MCF 10A (cell line): ENCODE data around the gene ST7. TPM values are rescaled to one million over a fixed set of nuclear protein-coding genes. Genes with fewer than 3 reads are reported as not detected.

ENCODE experiments used
- BruUV-seq: library from RNA; stranded (reverse); fragments of 400-500 nt; replicated peaks from 2 replicates; lab custom pipeline; 2021; lab: Mats Ljungman, UMichigan
- CTCF ChIA-PET: fragments of 300-600 bp; sonication (Branson Sonifier 250); formaldehyde crosslinking; extraction: SDS; loops from one replicate; lab custom pipeline; 2021; ENCODE audit warnings: antibody characterized with exemption, inconsistent platforms; lab: Yijun Ruan, JAX
- POLR2A ChIA-PET: fragments of 300-600, 350-650 bp; sonication (Branson Sonifier 250); formaldehyde crosslinking; extraction: SDS; loops from one replicate; lab custom pipeline; 2020; ENCODE audit warnings: antibody characterized with exemption, inconsistent platforms; lab: Yijun Ruan, JAX
- DNase-seq: peaks from one replicate; pipeline ENCODE4 v3.0.0-alpha.2; 2018; ENCODE audit not compliant: unreplicated experiment
- H3K27ac Mint-ChIP-seq: one replicate; pipeline ENCODE4 v1.8.0; 2022; ENCODE audit warnings: mild to moderate bottlenecking, low read depth, mixed read lengths; ENCODE audit not compliant: unreplicated experiment
- H3K27me3 Mint-ChIP-seq: one replicate; pipeline ENCODE4 v1.8.0; 2022; ENCODE audit warnings: mixed read lengths; ENCODE audit not compliant: insufficient read depth, unreplicated experiment
- H3K36me3 Mint-ChIP-seq: one replicate; pipeline ENCODE4 v1.8.0; 2022; ENCODE audit warnings: mild to moderate bottlenecking, moderate library complexity, mixed read lengths; ENCODE audit not compliant: insufficient read depth, unreplicated experiment
- H3K4me1 Mint-ChIP-seq: one replicate; pipeline ENCODE4 v1.8.0; 2022; ENCODE audit warnings: mixed read lengths; ENCODE audit not compliant: insufficient read depth, unreplicated experiment
- H3K4me3 Mint-ChIP-seq: one replicate; pipeline ENCODE4 v1.8.0; 2022; ENCODE audit warnings: mild to moderate bottlenecking, moderate library complexity, mixed read lengths; ENCODE audit not compliant: unreplicated experiment
- H3K9me3 Mint-ChIP-seq: one replicate; pipeline ENCODE4 v1.8.0; 2022; ENCODE audit warnings: mixed read lengths; ENCODE audit not compliant: unreplicated experiment
- intact Hi-C: fragments of 100-400 bp; cut with micrococcal nuclease; formaldehyde crosslinking; loops from 2 replicates; pipeline ENCODE4 v1.14.1; 2022
- total RNA-seq: library from RNA; stranded (reverse); gene quantifications from 2 replicates; pipeline ENCODE4 v1.2.3, GENCODE V29; 2022
- TF ChIP-seq, protein P1 (sequence below): fragments of 200-600 bp; IDR thresholded peaks from one replicate; pipeline ENCODE4 v1.8.0; 2022; ENCODE audit warnings: antibody characterized with exemption, mild to moderate bottlenecking; ENCODE audit not compliant: unreplicated experiment

Gene ST7
- total RNA-seq, 1 experiment from 2014 or later: 18.5 TPM

DNA sequence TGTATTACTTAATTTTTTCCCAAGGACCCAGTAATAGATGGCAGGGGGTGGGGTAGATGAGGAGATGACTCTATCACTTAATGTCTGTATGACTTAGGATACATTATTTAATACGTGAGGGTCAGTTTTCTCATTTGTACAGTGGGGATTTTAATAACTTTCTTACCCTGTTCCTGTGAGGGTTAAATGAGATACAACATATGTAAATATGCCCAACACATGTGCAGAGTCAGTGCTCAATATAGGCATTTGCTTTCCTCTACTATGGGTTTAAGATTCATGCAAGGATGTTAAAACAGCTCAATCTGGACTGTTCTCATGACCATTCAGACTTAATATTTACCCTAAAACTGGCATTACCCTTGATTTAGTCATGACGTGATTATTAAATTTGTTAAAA is 31.2 kb downstream of the ST7 start:
- no peak for DNase-seq
- H3K27me3 Mint-ChIP-seq: no peaks in the 10 kb centered on the region
- H3K4me1 Mint-ChIP-seq: peaks cover 9% of the 10 kb centered on the region
- intact Hi-C loops: loop anchor here (2.0 kb wide), 1 partner anchor 54 kb away; no protein-coding TSS in a partner anchor
- ChIA-PET CTCF (interaction anchor here (0.7 to 9.6 kb wide), 14 partner anchors 9 to 299 kb away, joined by 3 to 278 read pairs (median 6); no protein-coding TSS in a partner anchor), POLR2A (interaction anchor here (0.6 kb wide), 2 partner anchors 134 to 136 kb away, joined by 3 to 4 read pairs; no protein-coding TSS in a partner anchor)
- no peaks in the 10 kb centered on the region for H3K9me3 Mint-ChIP-seq
- H3K27ac Mint-ChIP-seq: no peak overlapping the region
- H3K4me3 Mint-ChIP-seq: no peak overlapping the region
- TF ChIP-seq, protein P1, sequence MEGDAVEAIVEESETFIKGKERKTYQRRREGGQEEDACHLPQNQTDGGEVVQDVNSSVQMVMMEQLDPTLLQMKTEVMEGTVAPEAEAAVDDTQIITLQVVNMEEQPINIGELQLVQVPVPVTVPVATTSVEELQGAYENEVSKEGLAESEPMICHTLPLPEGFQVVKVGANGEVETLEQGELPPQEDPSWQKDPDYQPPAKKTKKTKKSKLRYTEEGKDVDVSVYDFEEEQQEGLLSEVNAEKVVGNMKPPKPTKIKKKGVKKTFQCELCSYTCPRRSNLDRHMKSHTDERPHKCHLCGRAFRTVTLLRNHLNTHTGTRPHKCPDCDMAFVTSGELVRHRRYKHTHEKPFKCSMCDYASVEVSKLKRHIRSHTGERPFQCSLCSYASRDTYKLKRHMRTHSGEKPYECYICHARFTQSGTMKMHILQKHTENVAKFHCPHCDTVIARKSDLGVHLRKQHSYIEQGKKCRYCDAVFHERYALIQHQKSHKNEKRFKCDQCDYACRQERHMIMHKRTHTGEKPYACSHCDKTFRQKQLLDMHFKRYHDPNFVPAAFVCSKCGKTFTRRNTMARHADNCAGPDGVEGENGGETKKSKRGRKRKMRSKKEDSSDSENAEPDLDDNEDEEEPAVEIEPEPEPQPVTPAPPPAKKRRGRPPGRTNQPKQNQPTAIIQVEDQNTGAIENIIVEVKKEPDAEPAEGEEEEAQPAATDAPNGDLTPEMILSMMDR: no peak
- H3K36me3 Mint-ChIP-seq: no peaks in the 10 kb centered on the region
- no TSS peak for BruUV-seq

DNA sequence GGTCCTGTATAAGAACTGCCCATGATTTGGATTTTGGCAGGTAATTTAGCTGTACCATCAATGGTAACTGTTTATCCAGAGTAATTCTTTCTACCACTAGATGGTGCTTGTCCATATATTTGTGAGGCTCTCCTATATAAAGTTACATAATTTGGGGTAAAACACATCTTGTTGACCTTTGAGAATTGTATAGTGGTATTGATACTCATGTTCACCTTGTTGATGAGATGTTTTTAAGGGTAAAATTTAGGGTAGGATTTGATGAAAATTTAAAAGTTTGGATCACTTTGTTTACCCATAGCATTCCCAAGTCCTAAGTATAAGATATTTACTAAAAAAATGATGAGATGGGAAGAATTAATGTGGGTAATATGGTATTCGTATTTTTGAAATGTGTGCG is 31.6 kb downstream of the ST7 start:
- intact Hi-C loops: loop anchor here (1.0 to 5.0 kb wide), 3 partner anchors 54 to 402 kb away; no protein-coding TSS in a partner anchor
- peak; percentile 49 for DNase-seq
- H3K27ac Mint-ChIP-seq: no peak overlapping the region
- no peaks in the 10 kb centered on the region for H3K27me3 Mint-ChIP-seq
- no peak overlapping the region for H3K4me3 Mint-ChIP-seq
- TF ChIP-seq, protein P1: peak; percentile 62
- H3K4me1 Mint-ChIP-seq: peaks cover 5% of the 10 kb centered on the region
- no peaks in the 10 kb centered on the region for H3K9me3 Mint-ChIP-seq
- ChIA-PET CTCF (interaction anchor here (0.9 to 9.6 kb wide), 20 partner anchors 9 to 171 kb away, joined by 3 to 278 read pairs (median 6); no protein-coding TSS in a partner anchor), POLR2A (interaction anchor here (0.6 to 0.7 kb wide), 3 partner anchors 123 to 135 kb away, joined by 3 to 4 read pairs (median 4); no protein-coding TSS in a partner anchor)
- BruUV-seq: no TSS peak
- no peaks in the 10 kb centered on the region for H3K36me3 Mint-ChIP-seq

DNA sequence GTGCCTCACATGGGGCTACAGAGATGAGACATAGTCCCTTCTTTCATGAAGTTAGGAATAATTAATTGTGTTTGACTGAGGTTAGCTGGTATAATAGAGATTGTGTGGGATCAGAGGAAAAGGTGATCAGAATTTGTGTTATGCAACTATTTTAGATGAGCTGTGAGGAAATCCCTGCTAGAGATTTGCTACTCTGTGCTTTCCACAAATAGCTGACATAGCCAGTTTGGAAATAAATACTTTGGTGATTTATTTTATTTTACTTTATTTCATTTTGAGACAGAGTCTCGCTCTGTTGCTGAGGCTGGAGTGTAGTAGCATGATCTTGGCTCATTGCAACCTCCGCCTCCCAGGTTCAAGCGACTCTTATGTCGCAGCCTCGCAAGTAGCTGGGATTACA is 32.3 kb downstream of the ST7 start:
- H3K9me3 Mint-ChIP-seq: no peaks in the 10 kb centered on the region
- H3K27ac Mint-ChIP-seq: no peak overlapping the region
- H3K27me3 Mint-ChIP-seq: no peaks in the 10 kb centered on the region
- no peak for DNase-seq
- CTCF ChIA-PET: interaction anchor here (0.5 to 9.6 kb wide), 22 partner anchors 10 to 773 kb away, joined by 3 to 278 read pairs (median 4); no protein-coding TSS in a partner anchor
- intact Hi-C loops: loop anchor here (1.0 to 5.0 kb wide), 3 partner anchors 55 to 402 kb away; no protein-coding TSS in a partner anchor
- TF ChIP-seq, protein P1: no peak
- POLR2A ChIA-PET: interaction anchor here (0.6 to 1.1 kb wide), 4 partner anchors 122 to 217 kb away, joined by 3 to 4 read pairs (median 4); no protein-coding TSS in a partner anchor
- no peaks in the 10 kb centered on the region for H3K4me1 Mint-ChIP-seq
- no TSS peak for BruUV-seq
- H3K4me3 Mint-ChIP-seq: no peak overlapping the region
- H3K36me3 Mint-ChIP-seq: no peaks in the 10 kb centered on the region
